ENCODE measurements around the gene FERMT3.

GRCh38 chr11:64220271-64220670 is 13.8 kb downstream of the FERMT3 start:
- TF ChIP-seq CTCF (IDR thresholded peaks at IDR 0.05) (no peak), POLR2A (IDR thresholded peaks at IDR 0.05) (no peak)
